GM23338 (cell line): ENCODE results near the gene HSPB6. TPM values are rescaled to one million over a fixed set of nuclear protein-coding genes. Genes with fewer than 3 reads are reported as not detected.

Experiments
- ATAC-seq: fragments of 200-7000 bp; cut with Tn5 transposase; 3 replicates; pipeline ENCODE4 v1.9.1; 2020
- DNase-seq: peaks from one replicate; pipeline ENCODE4 v3.0.0-alpha.2; 2015; ENCODE audit warnings: low spot score
- H2AFZ ChIP-seq: fragments of 200-600 bp; sonication (generic); 2 replicates; pipeline ENCODE4 v1.8.0; 2016; ENCODE audit warnings: antibody characterized with exemption, mild to moderate bottlenecking, moderate library complexity
- H3F3A ChIP-seq: fragments of 200-600 bp; sonication (generic); replicated peaks from 2 replicates; pipeline ENCODE4 v1.8.0; 2017; ENCODE audit warnings: antibody characterized with exemption, mixed run types, low read depth
- H3K27ac ChIP-seq: fragments of 200-600 bp; sonication (generic); 2 replicates; pipeline ENCODE4 v1.6.1; 2016; ENCODE audit warnings: low read depth
- H3K27me3 ChIP-seq: fragments of 200-600 bp; sonication (generic); 2 replicates; pipeline ENCODE4 v1.8.0; 2016; ENCODE audit warnings: mild to moderate bottlenecking, mixed run types, moderate library complexity; ENCODE audit not compliant: insufficient read depth
- H3K36me3 ChIP-seq: fragments of 200-600 bp; sonication (generic); 2 replicates; pipeline ENCODE4 v1.8.0; 2016; ENCODE audit warnings: mild to moderate bottlenecking; ENCODE audit not compliant: insufficient read depth
- H3K4me1 ChIP-seq: fragments of 200-600 bp; sonication (generic); 2 replicates; pipeline ENCODE4 v1.8.0; 2016; ENCODE audit warnings: mild to moderate bottlenecking, moderate library complexity; ENCODE audit not compliant: insufficient read depth
- H3K4me2 ChIP-seq: fragments of 200-600 bp; sonication (generic); 2 replicates; pipeline ENCODE4 v1.7.1; 2017; ENCODE audit warnings: mixed run types
- H3K4me3 ChIP-seq: fragments of 200-600 bp; sonication (generic); 2 replicates; pipeline ENCODE4 v1.6.1; 2016; ENCODE audit warnings: mixed run types
- H3K79me2 ChIP-seq: fragments of 200-600 bp; sonication (generic); replicated peaks from 2 replicates; pipeline ENCODE4 v1.8.0; 2017; ENCODE audit warnings: mild to moderate bottlenecking; ENCODE audit not compliant: insufficient read depth
- H3K9me2 ChIP-seq: fragments of 200-600 bp; sonication (generic); 2 replicates; pipeline ENCODE4 v1.8.0; 2017; ENCODE audit not compliant: insufficient read depth
- H4K20me1 ChIP-seq: fragments of 200-600 bp; sonication (generic); replicated peaks from 2 replicates; pipeline ENCODE4 v1.8.0; 2017; ENCODE audit warnings: mild to moderate bottlenecking; ENCODE audit not compliant: insufficient read depth
- H3K27ac Mint-ChIP-seq: 2 replicates; pipeline ENCODE4 v1.8.0; 2020; ENCODE audit warnings: inconsistent platforms, mild to moderate bottlenecking, moderate library complexity, mixed read lengths
- H3K27me3 Mint-ChIP-seq: 3 replicates; pipeline ENCODE4 v1.8.0; 2022; ENCODE audit warnings: low read depth, mild to moderate bottlenecking, moderate library complexity, mixed read lengths, inconsistent platforms; ENCODE audit not compliant: insufficient read depth, poor library complexity
- H3K36me3 Mint-ChIP-seq: 3 replicates; pipeline ENCODE4 v1.8.0; 2021; ENCODE audit warnings: low read depth, mild to moderate bottlenecking, inconsistent platforms, moderate library complexity, mixed read lengths
- H3K4me1 Mint-ChIP-seq: 3 replicates; pipeline ENCODE4 v1.8.0; 2020; ENCODE audit warnings: mild to moderate bottlenecking, inconsistent platforms, mixed read lengths
- H3K4me3 Mint-ChIP-seq: 3 replicates; pipeline ENCODE4 v1.8.0; 2021; ENCODE audit warnings: moderate library complexity, mild to moderate bottlenecking, inconsistent platforms, mixed read lengths
- H3K9me3 Mint-ChIP-seq: 3 replicates; pipeline ENCODE4 v1.8.0; 2020; ENCODE audit warnings: moderate library complexity, mild to moderate bottlenecking, inconsistent platforms, mixed read lengths
- CREB1 ChIP-seq: fragments of 250-450 bp; sonication (Bioruptor Pico); IDR thresholded peaks from 2 replicates; pipeline ENCODE4 v1.5.0; 2020; ENCODE audit warnings: low read depth, mild to moderate bottlenecking, moderate library complexity
- NANOG ChIP-seq: IDR thresholded peaks from 2 replicates; pipeline ENCODE4 v1.6.1; 2016; ENCODE audit warnings: antibody characterized with exemption, borderline replicate concordance
- REST ChIP-seq: IDR thresholded peaks from one replicate; pipeline ENCODE4 v1.6.1; 2018; ENCODE audit warnings: antibody characterized with exemption; ENCODE audit not compliant: unreplicated experiment
- STAT1 ChIP-seq: IDR thresholded peaks from one replicate; pipeline ENCODE4 v1.6.1; 2016; ENCODE audit warnings: antibody characterized with exemption; ENCODE audit not compliant: unreplicated experiment
- ZNF331 ChIP-seq: fragments of 250-450 bp; sonication (Bioruptor Pico); IDR thresholded peaks from 2 replicates; pipeline ENCODE4 v1.5.0; 2020; ENCODE audit warnings: low read depth, mild to moderate bottlenecking, moderate library complexity
- ZNF462 ChIP-seq: fragments of 250-450 bp; sonication (Bioruptor Pico); IDR thresholded peaks from 2 replicates; pipeline ENCODE4 v1.5.0; 2020; ENCODE audit warnings: mild to moderate bottlenecking, moderate library complexity
- polyA plus RNA-seq: library from polyadenylated mRNA; unstranded; fragments of >200 nt; fragmentation: Nextera tagmentation; extraction: Ambion mirVana; gene quantifications from 2 replicates; pipeline ENCODE4 v1.2.1, GENCODE V29; 2016
- total RNA-seq: library from RNA; depleted of rRNA; stranded (reverse); fragments of >200 nt; shearing (Covaris generic); gene quantifications from 2 replicates; pipeline ENCODE4 v1.2.3, GENCODE V29; 2014
- TF ChIP-seq, protein P1 (sequence below): IDR thresholded peaks from 2 replicates; pipeline ENCODE4 v1.6.1; 2016; ENCODE audit warnings: antibody characterized with exemption

The HSPB6 gene
- total and polyA plus RNA-seq, 2 experiments from 2014 or later: 0.87 to 3.2 TPM

GRCh38 chr19:35738021-35738886 is 18.6 kb downstream of the HSPB6 start:
- H3K4me3 Mint-ChIP-seq: no peak overlapping the region; the same call in 2 of the 3 replicates
- H3K27ac Mint-ChIP-seq: no peak overlapping the region
- Histone ChIP-seq H3K27ac (no peak overlapping the region), H3K4me3 (no peak overlapping the region), H3K27me3 (no peaks in the 10 kb centered on the region), H3K79me2 (no peaks in the 10 kb centered on the region), H2AFZ (no peak overlapping the region), H4K20me1 (no peaks in the 10 kb centered on the region; the same call in 1 of the 2 replicates), H3F3A (peaks cover 10% of the 10 kb centered on the region), H3K36me3 (peaks cover 4% of the 10 kb centered on the region; the same call in 1 of the 2 replicates), H3K9me2 (no peaks in the 10 kb centered on the region), H3K4me1 (peaks cover 4% of the 10 kb centered on the region; the same call in 1 of the 2 replicates), H3K4me2 (no peak overlapping the region)
- peaks cover 5% of the 10 kb centered on the region for H3K4me1 Mint-ChIP-seq
- TF ChIP-seq CREB1 (CRISPR knock-in tag) (no peak), REST (no peak), ZNF462 (no peak), ZNF331 (CRISPR knock-in tag) (no peak), NANOG (no peak), STAT1 (no peak)
- TF ChIP-seq, protein P1, sequence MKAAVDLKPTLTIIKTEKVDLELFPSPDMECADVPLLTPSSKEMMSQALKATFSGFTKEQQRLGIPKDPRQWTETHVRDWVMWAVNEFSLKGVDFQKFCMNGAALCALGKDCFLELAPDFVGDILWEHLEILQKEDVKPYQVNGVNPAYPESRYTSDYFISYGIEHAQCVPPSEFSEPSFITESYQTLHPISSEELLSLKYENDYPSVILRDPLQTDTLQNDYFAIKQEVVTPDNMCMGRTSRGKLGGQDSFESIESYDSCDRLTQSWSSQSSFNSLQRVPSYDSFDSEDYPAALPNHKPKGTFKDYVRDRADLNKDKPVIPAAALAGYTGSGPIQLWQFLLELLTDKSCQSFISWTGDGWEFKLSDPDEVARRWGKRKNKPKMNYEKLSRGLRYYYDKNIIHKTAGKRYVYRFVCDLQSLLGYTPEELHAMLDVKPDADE: no peak
- H3K9me3 Mint-ChIP-seq: no peaks in the 10 kb centered on the region; the same call in 2 of the 3 replicates
- ATAC-seq: no peak
- peaks cover 6% of the 10 kb centered on the region for H3K27me3 Mint-ChIP-seq
- no peak for DNase-seq
- H3K36me3 Mint-ChIP-seq: peaks cover 53% of the 10 kb centered on the region
